Panc1 (cell line): ENCODE data around the gene ADGRG7. TPM values are rescaled to one million over a fixed set of nuclear protein-coding genes. Genes with fewer than 3 reads are reported as not detected.

Experiments used
- ATAC-seq: fragments of 200-7000 bp; cut with Tn5 transposase; 2 replicates; pipeline ENCODE4 v1.9.1; 2020; ENCODE audit warnings: mild to moderate bottlenecking, moderate library complexity
- BruUV-seq: library from RNA; stranded (reverse); fragments of 400-500 nt; replicated peaks from 2 replicates; lab custom pipeline; 2021; lab: Mats Ljungman, UMichigan
- CTCF ChIA-PET: fragments of 300-600 bp; sonication (Branson Sonifier 250); formaldehyde crosslinking; loops from one replicate; lab custom pipeline; 2022; ENCODE audit warnings: antibody characterized with exemption; lab: Charles Lee
- POLR2A ChIA-PET: fragments of 300-600 bp; sonication (Branson Sonifier 250); formaldehyde crosslinking; loops from one replicate; lab custom pipeline; 2022; ENCODE audit warnings: antibody characterized with exemption; lab: Charles Lee
- DNase-seq: peaks from one replicate; pipeline ENCODE4 v3.0.0-alpha.2; 2010; ENCODE audit warnings: low read depth, low spot score
- H3K27ac ChIP-seq: 2 replicates; pipeline ENCODE4 v1.5.1; 2011; ENCODE audit warnings: mild to moderate bottlenecking, low read length, inconsistent platforms
- H3K27me3 ChIP-seq: fragments of 200-500 bp; sonication (Bioruptor generic); 2 replicates; pipeline ENCODE4 v1.6.0; 2014; ENCODE audit warnings: low read length, inconsistent platforms; ENCODE audit not compliant: control insufficient read depth, insufficient read depth
- H3K36me3 ChIP-seq: fragments of 200-500 bp; sonication (Bioruptor generic); 2 replicates; pipeline ENCODE4 v1.5.1; 2014; ENCODE audit warnings: inconsistent platforms, mild to moderate bottlenecking, low read length, moderate library complexity; ENCODE audit not compliant: control insufficient read depth, insufficient read depth
- H3K4me1 ChIP-seq: 2 replicates; pipeline ENCODE4 v1.5.1; 2011; ENCODE audit warnings: inconsistent platforms, mild to moderate bottlenecking, low read length, moderate library complexity; ENCODE audit not compliant: control insufficient read depth, insufficient read depth
- H3K4me3 ChIP-seq, 2 experiments: 2 replicates each; pipeline ENCODE4 v1.5.1; 2011 to 2012; ENCODE audit warnings: low read depth in 2 of 2, low read length in 2 of 2, mild to moderate bottlenecking in 2 of 2, inconsistent platforms in 1 of 2, moderate library complexity in 1 of 2
- H3K9me3 ChIP-seq: fragments of 200-500 bp; sonication (Bioruptor generic); 2 replicates; pipeline ENCODE4 v1.5.1; 2014; ENCODE audit warnings: low read depth, mild to moderate bottlenecking, inconsistent platforms, low read length, moderate library complexity; ENCODE audit not compliant: control insufficient read depth, insufficient read depth
- CTCF ChIP-seq: fragments of 450-650 bp; IDR thresholded peaks from 2 replicates; pipeline ENCODE4 v1.5.1; 2017; ENCODE audit warnings: mild to moderate bottlenecking
- POLR2AphosphoS5 ChIP-seq: IDR thresholded peaks from 2 replicates; pipeline ENCODE4 v1.6.1; 2012; ENCODE audit warnings: mild to moderate bottlenecking, low read depth, low read length, moderate library complexity
- REST ChIP-seq, 2 experiments: IDR thresholded peaks; 2 replicates each; pipeline ENCODE4 v1.6.1; 2011 to 2012; ENCODE audit warnings: low read depth in 2 of 2, control low read depth in 1 of 2, low read length in 1 of 2, mild to moderate bottlenecking in 1 of 2, moderate library complexity in 1 of 2; ENCODE audit not compliant: insufficient read depth in 1 of 2
- SIN3A ChIP-seq: IDR thresholded peaks from 2 replicates; pipeline ENCODE4 v1.6.1; 2012; ENCODE audit warnings: low read depth, mild to moderate bottlenecking, low read length, moderate library complexity, borderline replicate concordance; ENCODE audit not compliant: insufficient read depth
- TCF7L2 ChIP-seq: IDR thresholded peaks from 2 replicates; pipeline ENCODE4 v1.6.1; 2011; ENCODE audit warnings: mild to moderate bottlenecking, low read depth, low read length, inconsistent platforms
- in situ Hi-C: cut with HindIII; loops from 2 replicates; pipeline ENCODE4 v1.10.0; 2016; ENCODE audit warnings: low sequenced_read_pairs, low pct_unique_long_range_greater_than_20kb
- intact Hi-C: fragments of 100-400 bp; cut with micrococcal nuclease; formaldehyde crosslinking; loops from one replicate; pipeline ENCODE4 v1.10.0; 2022; ENCODE audit not compliant: unreplicated experiment
- total RNA-seq: library from RNA; stranded (reverse); gene quantifications from one replicate; pipeline ENCODE4 v1.2.1, GENCODE V29; 2021; ENCODE audit not compliant: unreplicated experiment

ADGRG7 gene
- total RNA-seq, 1 experiment from 2014 or later = not detected

GRCh38 chr3:100640633-100641032 lies 31.2 kb downstream of the ADGRG7 start:
- no TSS peak for BruUV-seq

GRCh38 chr3:100641471-100642032 lies 32.2 kb downstream of the ADGRG7 start:
- no peaks in the 10 kb centered on the region for H3K9me3 ChIP-seq
- CTCF ChIA-PET = no interaction called here
- in situ Hi-C loops = no loop called here
- H3K27ac ChIP-seq = no peak overlapping the region
- no peak for ATAC-seq
- DNase-seq = no peak
- no peak overlapping the region for H3K4me3 ChIP-seq
- TF ChIP-seq SIN3A = no peak
- TF ChIP-seq POLR2AphosphoS5 = no peak
- TF ChIP-seq REST (IDR thresholded peaks at IDR 0.05; ENCODE audit: insufficient read depth in 1 of 2, low read depth in 2 of 2, low read length in 1 of 2) = no peak
- no peak for TF ChIP-seq TCF7L2
- TF ChIP-seq CTCF = no peak
- H3K27me3 ChIP-seq = peaks cover 18% of the 10 kb centered on the region
- BruUV-seq = no TSS peak
- no peaks in the 10 kb centered on the region for H3K36me3 ChIP-seq
- POLR2A ChIA-PET = no interaction called here
- intact Hi-C loops = no loop called here
- H3K4me1 ChIP-seq = no peaks in the 10 kb centered on the region

More at GRCh38 chr3:100640633-100641032, 31.2 kb downstream of the ADGRG7 start:
- DNase-seq (no peak), ATAC-seq (no peak)
- no peaks in the 10 kb centered on the region for H3K9me3 ChIP-seq
- no peak for TF ChIP-seq CTCF
- no peak for TF ChIP-seq POLR2AphosphoS5
- TF ChIP-seq SIN3A = no peak
- no peak for TF ChIP-seq TCF7L2
- TF ChIP-seq REST (IDR thresholded peaks at IDR 0.05; ENCODE audit: insufficient read depth in 1 of 2, low read depth in 2 of 2, low read length in 1 of 2) = no peak
- no peaks in the 10 kb centered on the region for H3K36me3 ChIP-seq
- H3K27ac ChIP-seq = no peak overlapping the region
- POLR2A ChIA-PET = interaction anchor here (0.5 kb wide), 1 partner anchor 68 kb away, joined by 5 read pairs; the partner anchor contains the start of gene TFG
- H3K27me3 ChIP-seq = peaks cover 18% of the 10 kb centered on the region
- in situ Hi-C loops = no loop called here
- no peaks in the 10 kb centered on the region for H3K4me1 ChIP-seq
- CTCF ChIA-PET = no interaction called here
- no peak overlapping the region for H3K4me3 ChIP-seq
- intact Hi-C loops = no loop called here
